HepG2 (cell line): ENCODE data around the gene CTSW. TPM values are rescaled to one million over a fixed set of nuclear protein-coding genes. Genes with fewer than 3 reads are reported as not detected.

Source experiments
- ATAC-seq: fragments of 200-7000 bp; cut with Tn5 transposase; 3 replicates; pipeline ENCODE4 v1.9.1; 2020; ENCODE audit warnings: mild to moderate bottlenecking, moderate library complexity
- BruUV-seq: library from RNA; stranded (reverse); fragments of 400-500 nt; replicated peaks from 2 replicates; lab custom pipeline; 2021; lab: Mats Ljungman, UMichigan
- CTCF ChIA-PET: fragments of 300-600 bp; formaldehyde crosslinking; extraction: SDS; loops from one replicate; lab custom pipeline; 2021; ENCODE audit warnings: low total read pairs, inconsistent platforms, low intra/inter-chr PET ratio; lab: Yijun Ruan, JAX
- POLR2A ChIA-PET: fragments of 350-600 bp; sonication (Branson Sonifier 250); formaldehyde crosslinking; loops from one replicate; lab custom pipeline; 2020; ENCODE audit warnings: antibody characterized with exemption, inconsistent platforms; lab: Yijun Ruan, JAX
- DNase-seq: peaks from one replicate; pipeline ENCODE4 v3.0.0-alpha.2; 2015; ENCODE audit warnings: low spot score
- FAIRE-seq: peaks from 3 replicates; lab custom pipeline; 2011; peaks lifted over from hg19 to GRCh38; lab: Jason Lieb, UNC
- H2AFZ ChIP-seq: one replicate; pipeline ENCODE4 v1.6.1; 2011; ENCODE audit warnings: low read length, inconsistent platforms
- H3K27ac ChIP-seq: fragments of 300-600 bp; 3 replicates; pipeline ENCODE4 v1.8.0; 2011; ENCODE audit warnings: mixed run types, mild to moderate bottlenecking, mixed read lengths, low read length, inconsistent platforms; ENCODE audit not compliant: insufficient read depth; ENCODE audit errors: extremely low read length
- H3K27me3 ChIP-seq, 2 experiments: fragments of 200-600 bp in 1 of 2; 2 replicates in 1 of 2; 3 replicates in 1 of 2; pipeline versions ENCODE4 v1.6.0 to v1.8.0; 2011; ENCODE audit warnings: low read length in 2 of 2, mild to moderate bottlenecking in 2 of 2, moderate library complexity in 2 of 2, inconsistent platforms in 1 of 2; ENCODE audit not compliant: insufficient read depth in 2 of 2, control insufficient read depth in 1 of 2
- H3K36me3 ChIP-seq, 2 experiments: fragments of 200-600 bp in 1 of 2; replicated peaks in 1 of 2; 2 replicates in 1 of 2; 3 replicates in 1 of 2; pipeline versions ENCODE4 v1.5.1 to v1.8.0; 2011; ENCODE audit warnings: low read length in 2 of 2, inconsistent platforms in 1 of 2; ENCODE audit not compliant: insufficient read depth in 2 of 2, control insufficient read depth in 1 of 2
- H3K4me1 ChIP-seq: 2 replicates; pipeline ENCODE4 v1.5.1; 2012; ENCODE audit warnings: low read length, inconsistent platforms; ENCODE audit not compliant: insufficient read depth
- H3K4me2 ChIP-seq: 2 replicates; pipeline ENCODE4 v1.6.0; 2011; ENCODE audit warnings: low read depth, low read length, inconsistent platforms
- H3K4me3 ChIP-seq, 3 experiments: fragments of 200-600 bp in 1 of 3; sonication (generic), shearing (Covaris generic) in 1 of 3; replicated peaks in 1 of 3; 2 replicates each; pipeline ENCODE4 v1.5.1; 2011 to 2016; ENCODE audit warnings: low read length in 3 of 3, inconsistent platforms in 2 of 3, low read depth in 2 of 3, mild to moderate bottlenecking in 2 of 3, control low read depth in 1 of 3, mixed read lengths in 1 of 3; ENCODE audit not compliant: insufficient read depth in 1 of 3
- H3K79me2 ChIP-seq: one replicate; pipeline ENCODE4 v1.6.1; 2011; ENCODE audit warnings: low read length, inconsistent platforms; ENCODE audit not compliant: insufficient read depth
- H3K9ac ChIP-seq: 2 replicates; pipeline ENCODE4 v1.6.0; 2011; ENCODE audit warnings: mild to moderate bottlenecking, low read depth, low read length, inconsistent platforms; ENCODE audit not compliant: insufficient read depth
- H3K9me3 ChIP-seq: 2 replicates; pipeline ENCODE4 v1.5.1; 2012; ENCODE audit warnings: mild to moderate bottlenecking, low read length
- H4K20me1 ChIP-seq: 2 replicates; pipeline ENCODE4 v1.6.0; 2011; ENCODE audit warnings: inconsistent platforms, mild to moderate bottlenecking, low read length, moderate library complexity; ENCODE audit not compliant: insufficient read depth
- AHR ChIP-seq: IDR thresholded peaks from 2 replicates; pipeline ENCODE4 v1.6.1; 2018; ENCODE audit warnings: missing genetic modification reagents, missing compliant biosample characterization
- BHLHE40 ChIP-seq: IDR thresholded peaks from 2 replicates; pipeline ENCODE4 v1.6.1; 2011; ENCODE audit warnings: low read length, improper control_type of control experiment
- GABPB1 ChIP-seq: IDR thresholded peaks from 2 replicates; pipeline ENCODE4 v1.6.1; 2016; ENCODE audit warnings: mild to moderate bottlenecking, missing genetic modification reagents, moderate library complexity, missing compliant biosample characterization
- TFAP4 ChIP-seq: sonication (generic); IDR thresholded peaks from 2 replicates; pipeline ENCODE4 v1.6.1; 2016; ENCODE audit warnings: low read depth, borderline replicate concordance
- WGBS: methylation state at CpG from one replicate; pipeline ENCODE4 v1.1.6; 2017; ENCODE audit warnings: low lambda C conversion rate; 5-methylcytosine and 5-hydroxymethylcytosine counted together
- in situ Hi-C: cut with HindIII; loops from 2 replicates; pipeline ENCODE4 v1.10.0; 2017; ENCODE audit warnings: low pct_unique_long_range_greater_than_20kb; ENCODE audit not compliant: extremely low pct_ligation_motif_present
- intact Hi-C: fragments of 100-400 bp; cut with micrococcal nuclease; formaldehyde crosslinking; loops from one replicate; pipeline ENCODE4 v1.10.0; 2022; ENCODE audit not compliant: unreplicated experiment
- polyA plus RNA-seq, 8 experiments: library from polyadenylated mRNA; depleted of rRNA in 3 of 8; stranded (reverse) in 7 of 8; unstranded in 1 of 8; fragments of >200 nt; fragmentation: Illumina TruSeq in 4 of 8; extraction: Trizol in 4 of 8; gene quantifications; 2 replicates each; pipeline versions ENCODE4 v1.2.1 to v1.2.3, GENCODE V29; 2011 to 2016; ENCODE audit warnings: low read depth in 4 of 8, missing spikeins in 1 of 8, mixed read lengths in 1 of 8; ENCODE audit not compliant: insufficient read depth in 1 of 8
- total RNA-seq, 5 experiments: library from RNA; depleted of rRNA; stranded (reverse); fragments of >200 nt; fragmentation: Illumina TruSeq; extraction: Trizol; gene quantifications; 2 replicates each; pipeline ENCODE4 v1.2.3, GENCODE V29; 2016; ENCODE audit warnings: low read depth in 1 of 5

The CTSW gene
- total and polyA plus RNA-seq, 2 of the 13 experiments (the other 11 are each of a cell fraction or from before 2014, with no cell fraction given), result 0.09 TPM; not detected in 1

- TF ChIP-seq TFAP4 (no peak), GABPB1 (CRISPR knock-in tag) (no peak)
These were observed 18.0 kb upstream of the CTSW start (continued) for GRCh38 chr11:65861533-65862183.

- ChIA-PET CTCF (no interaction called here), POLR2A (no interaction called here)
- 97% methylated on average over 3 of the region's 5 CpGs for WGBS
- Histone ChIP-seq H3K27ac (no peak overlapping the region), H3K9ac (peak overlapping the region; percentile 89; the same call in 1 of the 2 replicates), H3K27me3 (no peaks in the 10 kb centered on the region; a peak in 1 of 5 replicates), H3K4me1 (peaks cover 28% of the 10 kb centered on the region), H2AFZ (no peak overlapping the region), H3K4me3 (peak overlapping the region in 1 of 3 experiments; percentile 99; a peak in 2 of 6 replicates), H3K9me3 (no peaks in the 10 kb centered on the region), H3K79me2 (peaks cover 15% of the 10 kb centered on the region), H3K36me3 (peaks cover 14 to 41% of the 10 kb centered on the region in 2 experiments; a peak in 4 of 5 replicates), H3K4me2 (peak overlapping the region; percentile 100), H4K20me1 (peaks cover 4% of the 10 kb centered on the region; the same call in 1 of the 2 replicates)
- BruUV-seq, result no TSS peak
- in situ Hi-C loops, result no loop called here
- ATAC-seq (no peak), DNase-seq (no peak), FAIRE-seq (no peak)
- intact Hi-C loops, result no loop called here
- 0 out of 2 replicates have a peak, but pooled peaks have one; percentile 3 for TF ChIP-seq AHR
- TF ChIP-seq BHLHE40, result no peak
These were observed 17.4 kb upstream of the CTSW start for GRCh38 chr11:65862191-65862735.
